Activated CD4-positive, alpha-beta T cell treated with anti-CD3 and anti-CD28 coated beads, Interleukin-2, amount 10 ng/mL, durations not matched to agents 7 days and 5 days (primary cell): ENCODE data around the gene LIPM. TPM values are rescaled to one million over a fixed set of nuclear protein-coding genes. Genes with fewer than 3 reads are reported as not detected.
A peak's percentile ranks its signal among the peaks of the same experiment; 100 is the strongest.

ENCODE experiments used
- CTCF ChIA-PET: fragments of 350-600 bp; sonication (Branson Sonifier 250); formaldehyde crosslinking; loops from one replicate; lab custom pipeline; 2021; ENCODE audit warnings: antibody characterized with exemption; lab: Charles Lee
- POLR2A ChIA-PET: fragments of 350-600 bp; sonication (Branson Sonifier 250); formaldehyde crosslinking; loops from one replicate; lab custom pipeline; 2021; ENCODE audit warnings: antibody characterized with exemption; lab: Charles Lee
- DNase-seq: peaks from one replicate; pipeline ENCODE4 v3.0.0-alpha.2; 2020
- H3K27ac Mint-ChIP-seq: one replicate; pipeline ENCODE4 v1.8.0; 2021; ENCODE audit warnings: mild to moderate bottlenecking, moderate library complexity, mixed read lengths
- H3K27me3 Mint-ChIP-seq: one replicate; pipeline ENCODE4 v1.8.0; 2021; ENCODE audit warnings: mixed read lengths
- H3K36me3 Mint-ChIP-seq: one replicate; pipeline ENCODE4 v1.8.0; 2021; ENCODE audit warnings: low read depth, mixed read lengths
- H3K4me1 Mint-ChIP-seq: one replicate; pipeline ENCODE4 v1.8.0; 2021; ENCODE audit warnings: mixed read lengths
- H3K4me3 Mint-ChIP-seq: one replicate; pipeline ENCODE4 v1.8.0; 2021; ENCODE audit warnings: mild to moderate bottlenecking, moderate library complexity, mixed read lengths
- H3K9me3 Mint-ChIP-seq: one replicate; pipeline ENCODE4 v1.8.0; 2021; ENCODE audit warnings: mixed read lengths
- total RNA-seq, 2 experiments: library from RNA; stranded (reverse); gene quantifications; one replicate each; pipeline ENCODE4 v1.2.3, GENCODE V29; 2021

The LIPM gene
- total RNA-seq, 2 experiments from 2014 or later, result not detected

- Mint-ChIP-seq H3K27ac (no peak overlapping the region), H3K9me3 (no peaks in the 10 kb centered on the region), H3K36me3 (no peaks in the 10 kb centered on the region), H3K27me3 (peaks cover 20% of the 10 kb centered on the region), H3K4me3 (no peak overlapping the region), H3K4me1 (no peaks in the 10 kb centered on the region)
- CTCF ChIA-PET, result no interaction called here
- DNase-seq, result no peak
- POLR2A ChIA-PET, result no interaction called here
Observed at GRCh38 chr10:88786032-88786770, 16.3 kb upstream of the LIPM start.

GRCh38 chr10:88787463-88787862, 15.1 kb upstream of the LIPM start:
- H3K4me1 Mint-ChIP-seq, result peaks cover 4% of the 10 kb centered on the region
- DNase-seq, result no peak
- H3K27ac Mint-ChIP-seq, result no peak overlapping the region
- ChIA-PET CTCF (interaction anchor here (1.0 kb wide), 1 partner anchor 11 kb away, joined by 4 read pairs; no protein-coding TSS in a partner anchor), POLR2A (no interaction called here)
- no peak overlapping the region for H3K4me3 Mint-ChIP-seq
- no peaks in the 10 kb centered on the region for H3K9me3 Mint-ChIP-seq
- peaks cover 17% of the 10 kb centered on the region for H3K27me3 Mint-ChIP-seq
- H3K36me3 Mint-ChIP-seq, result no peaks in the 10 kb centered on the region

GRCh38 chr10:88788924-88789323, 13.6 kb upstream of the LIPM start:
- Mint-ChIP-seq H3K4me3 (no peak overlapping the region), H3K9me3 (no peaks in the 10 kb centered on the region), H3K36me3 (no peaks in the 10 kb centered on the region), H3K27ac (no peak overlapping the region), H3K4me1 (peaks cover 18% of the 10 kb centered on the region), H3K27me3 (peaks cover 14% of the 10 kb centered on the region)
- no peak for DNase-seq
- POLR2A ChIA-PET, result no interaction called here
- CTCF ChIA-PET, result no interaction called here

DNA sequence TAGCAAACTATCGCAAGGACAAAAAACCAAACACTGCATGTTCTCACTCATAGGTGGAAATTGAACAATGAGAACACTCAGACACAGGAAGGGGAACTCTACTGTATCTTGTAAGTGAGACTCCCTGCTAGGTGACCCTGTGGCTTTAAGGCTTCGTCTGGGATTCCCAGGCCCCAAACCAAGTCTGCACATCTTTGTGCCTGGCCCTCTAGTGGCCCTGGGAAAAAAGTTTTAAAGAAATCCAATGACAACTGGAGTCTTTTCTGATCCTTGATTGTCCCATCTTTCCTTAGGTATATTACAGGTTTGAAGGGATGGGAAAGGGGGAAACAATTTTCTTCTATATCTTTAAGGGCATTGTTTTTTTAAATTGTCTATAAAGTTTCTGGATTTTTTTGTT, 10.6 kb upstream of the LIPM start:
- Mint-ChIP-seq H3K9me3 (no peaks in the 10 kb centered on the region), H3K4me3 (no peak overlapping the region), H3K4me1 (peaks cover 26% of the 10 kb centered on the region), H3K27me3 (peaks cover 23% of the 10 kb centered on the region), H3K27ac (no peak overlapping the region), H3K36me3 (no peaks in the 10 kb centered on the region)
- no peak for DNase-seq
- POLR2A ChIA-PET, result no interaction called here
- CTCF ChIA-PET, result no interaction called here

DNA sequence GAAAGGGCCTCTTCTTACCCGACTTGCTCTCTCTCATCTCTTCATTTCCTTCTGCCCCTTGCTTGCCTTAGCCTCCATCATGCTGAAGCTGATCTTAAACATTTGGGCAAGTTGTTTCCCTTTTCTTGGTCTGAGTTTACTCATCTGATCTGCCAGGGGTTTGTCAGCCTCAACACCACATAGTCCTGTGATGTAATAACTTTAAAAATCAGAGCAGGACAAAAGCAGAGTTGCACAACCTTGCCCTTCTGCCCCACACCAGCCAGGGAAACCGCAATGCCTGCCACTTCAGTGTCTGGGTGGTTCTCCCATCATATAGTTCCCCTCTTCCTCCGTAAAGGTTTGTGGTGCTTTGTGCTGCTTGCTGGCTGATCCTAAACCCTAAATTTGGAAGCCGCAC, 9.9 kb upstream of the LIPM start:
- Mint-ChIP-seq H3K27ac (no peak overlapping the region), H3K4me3 (no peak overlapping the region), H3K9me3 (no peaks in the 10 kb centered on the region), H3K27me3 (peaks cover 26% of the 10 kb centered on the region), H3K4me1 (peaks cover 26% of the 10 kb centered on the region), H3K36me3 (no peaks in the 10 kb centered on the region)
- no peak for DNase-seq
- ChIA-PET CTCF (no interaction called here), POLR2A (no interaction called here)

GRCh38 chr10:88793712-88794299, 8.7 kb upstream of the LIPM start:
- Mint-ChIP-seq H3K4me1 (peaks cover 26% of the 10 kb centered on the region), H3K4me3 (no peak overlapping the region), H3K27ac (peak overlapping the region; percentile 41), H3K27me3 (peaks cover 31% of the 10 kb centered on the region), H3K36me3 (no peaks in the 10 kb centered on the region), H3K9me3 (no peaks in the 10 kb centered on the region)
- ChIA-PET POLR2A (no interaction called here), CTCF (interaction anchor here (1.1 kb wide), 1 partner anchor 15 kb away, joined by 3 read pairs; no protein-coding TSS in a partner anchor)
- DNase-seq, result no peak

- Mint-ChIP-seq H3K9me3 (no peaks in the 10 kb centered on the region), H3K4me3 (no peak overlapping the region), H3K27ac (no peak overlapping the region), H3K4me1 (peaks cover 26% of the 10 kb centered on the region), H3K27me3 (peaks cover 31% of the 10 kb centered on the region), H3K36me3 (no peaks in the 10 kb centered on the region)
- ChIA-PET CTCF (interaction anchor here (1.1 kb wide), 1 partner anchor 15 kb away, joined by 3 read pairs; no protein-coding TSS in a partner anchor), POLR2A (no interaction called here)
- DNase-seq, result no peak
Observed at GRCh38 chr10:88794731-88795130, 7.8 kb upstream of the LIPM start.

DNA sequence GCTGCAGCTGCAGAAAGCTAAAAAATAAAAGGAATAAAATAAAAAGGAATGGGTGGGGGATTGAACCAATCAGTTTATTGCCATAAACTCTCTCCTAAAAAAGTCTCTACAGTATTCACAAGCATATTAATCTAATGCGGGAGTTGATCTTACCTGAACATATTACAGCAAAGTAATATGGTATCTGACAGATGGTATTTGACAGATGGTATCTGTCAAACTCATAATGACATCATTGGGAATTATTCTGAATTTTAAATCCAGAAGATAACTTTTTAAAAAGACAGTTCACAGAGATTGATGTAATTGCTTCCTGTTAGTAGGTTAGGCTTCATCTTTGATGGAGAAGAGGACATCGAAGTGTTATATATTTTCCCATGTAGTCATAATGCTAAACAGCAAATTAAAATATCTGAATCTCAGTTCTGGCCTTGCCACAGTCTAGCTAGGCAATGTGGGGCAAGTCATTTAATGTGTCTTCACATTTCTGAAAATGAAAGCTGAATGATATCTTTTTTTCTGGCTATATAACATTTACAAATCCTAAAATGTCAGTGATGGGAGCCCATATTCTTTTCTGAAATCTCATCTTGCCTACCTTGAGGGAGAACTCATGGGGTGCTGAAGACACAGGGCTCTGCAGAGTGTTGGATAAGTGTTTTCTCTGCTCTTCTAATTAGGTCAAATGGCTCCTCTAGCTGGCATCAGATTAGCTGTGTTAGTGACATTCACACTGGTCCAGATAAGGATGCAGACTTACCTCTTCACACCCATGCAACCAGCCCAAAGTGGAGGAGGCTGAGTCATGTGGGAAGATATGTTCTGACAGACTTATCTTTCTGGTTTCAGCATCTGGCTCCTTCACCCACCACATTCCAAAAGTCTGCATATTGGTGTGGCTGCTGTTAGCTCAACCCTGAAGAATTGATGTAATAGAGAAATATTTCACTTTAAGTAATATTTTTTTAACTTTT, 2.1 kb upstream of the LIPM start:
- Mint-ChIP-seq H3K4me3 (no peak overlapping the region), H3K27me3 (peaks cover 52% of the 10 kb centered on the region), H3K36me3 (no peaks in the 10 kb centered on the region), H3K4me1 (no peaks in the 10 kb centered on the region), H3K9me3 (no peaks in the 10 kb centered on the region), H3K27ac (no peak overlapping the region)
- POLR2A ChIA-PET, result no interaction called here
- no peak for DNase-seq
- CTCF ChIA-PET, result interaction anchor here (0.5 to 1.1 kb wide), 2 partner anchors 17 to 64 kb away, joined by 3 read pairs; no protein-coding TSS in a partner anchor

- H3K27ac Mint-ChIP-seq, result no peak overlapping the region
- no peak for DNase-seq
- no peaks in the 10 kb centered on the region for H3K9me3 Mint-ChIP-seq
- peaks cover 36% of the 10 kb centered on the region for H3K27me3 Mint-ChIP-seq
- POLR2A ChIA-PET, result no interaction called here
- no peaks in the 10 kb centered on the region for H3K4me1 Mint-ChIP-seq
- no peak overlapping the region for H3K4me3 Mint-ChIP-seq
- CTCF ChIA-PET, result no interaction called here
- no peaks in the 10 kb centered on the region for H3K36me3 Mint-ChIP-seq
Observed at GRCh38 chr10:88803641-88804040, 1.1 kb downstream of the LIPM start.

GRCh38 chr10:88804083-88804812, 1.7 kb downstream of the LIPM start:
- H3K4me1 Mint-ChIP-seq, result no peaks in the 10 kb centered on the region
- ChIA-PET CTCF (no interaction called here), POLR2A (no interaction called here)
- H3K9me3 Mint-ChIP-seq, result no peaks in the 10 kb centered on the region
- no peaks in the 10 kb centered on the region for H3K36me3 Mint-ChIP-seq
- peaks cover 36% of the 10 kb centered on the region for H3K27me3 Mint-ChIP-seq
- no peak overlapping the region for H3K27ac Mint-ChIP-seq
- DNase-seq, result no peak
- no peak overlapping the region for H3K4me3 Mint-ChIP-seq

GRCh38 chr10:88805361-88805760, 2.8 kb downstream of the LIPM start:
- DNase-seq, result no peak
- CTCF ChIA-PET, result interaction anchor here (1.1 kb wide), 1 partner anchor 31 kb away, joined by 3 read pairs; no protein-coding TSS in a partner anchor
- Mint-ChIP-seq H3K27me3 (peaks cover 32% of the 10 kb centered on the region), H3K4me3 (no peak overlapping the region), H3K27ac (no peak overlapping the region), H3K9me3 (no peaks in the 10 kb centered on the region), H3K36me3 (no peaks in the 10 kb centered on the region), H3K4me1 (peaks cover 6% of the 10 kb centered on the region)
- POLR2A ChIA-PET, result no interaction called here

- DNase-seq, result no peak
- H3K36me3 Mint-ChIP-seq, result no peaks in the 10 kb centered on the region
- H3K9me3 Mint-ChIP-seq, result no peaks in the 10 kb centered on the region
- peaks cover 10% of the 10 kb centered on the region for H3K4me1 Mint-ChIP-seq
- H3K27me3 Mint-ChIP-seq, result peaks cover 27% of the 10 kb centered on the region
- ChIA-PET CTCF (interaction anchor here (1.1 kb wide), 1 partner anchor 31 kb away, joined by 3 read pairs; no protein-coding TSS in a partner anchor), POLR2A (no interaction called here)
- H3K27ac Mint-ChIP-seq, result no peak overlapping the region
- no peak overlapping the region for H3K4me3 Mint-ChIP-seq
Observed at GRCh38 chr10:88805924-88806323, 3.4 kb downstream of the LIPM start.
